K562 (cell line): ENCODE data around the gene LRRC3B. TPM values are rescaled to one million over a fixed set of nuclear protein-coding genes. Genes with fewer than 3 reads are reported as not detected.

Experiments
- ATAC-seq: fragments of 200-7000 bp; cut with Tn5 transposase; 3 replicates; pipeline ENCODE4 v1.9.1; 2020; ENCODE audit warnings: moderate library complexity
- BruUV-seq: library from RNA; stranded (reverse); fragments of 400-500 nt; replicated peaks from 2 replicates; lab custom pipeline; 2021; lab: Mats Ljungman, UMichigan
- CTCF ChIA-PET: fragments of 300-600 bp; formaldehyde crosslinking; extraction: SDS; loops from one replicate; lab custom pipeline; 2021; ENCODE audit warnings: low intra/inter-chr PET ratio; lab: Yijun Ruan, JAX
- POLR2A ChIA-PET: fragments of 300-600, 350-650 bp; sonication (Branson Sonifier 250); formaldehyde crosslinking; extraction: SDS; loops from one replicate; lab custom pipeline; 2021; ENCODE audit warnings: antibody characterized with exemption, inconsistent platforms; lab: Yijun Ruan, JAX
- DNase-seq, 4 experiments: peaks; one replicate each; pipeline versions ENCODE4 v3.0.0 to v3.0.0-alpha.2; 2011 to 2018; ENCODE audit warnings: low spot score in 3 of 4, mixed read lengths in 3 of 4; ENCODE audit errors: extremely low read depth in 1 of 4
- FAIRE-seq: peaks from 2 replicates; lab custom pipeline; 2011; peaks lifted over from hg19 to GRCh38; lab: Jason Lieb, UNC
- H2AFZ ChIP-seq: 2 replicates; pipeline ENCODE4 v1.6.0; 2011; ENCODE audit warnings: low read depth, low read length, control low read depth, inconsistent platforms
- H3K27ac ChIP-seq: fragments of 200-600 bp; 3 replicates; pipeline ENCODE4 v1.8.0; 2011; ENCODE audit warnings: low read depth, mild to moderate bottlenecking, control low read depth, inconsistent platforms, low read length, moderate library complexity, mixed read lengths; ENCODE audit errors: extremely low read depth
- H3K27me3 ChIP-seq, 2 experiments: fragments of 300-600 bp in 1 of 2; 2 replicates in 1 of 2; 3 replicates in 1 of 2; pipeline versions ENCODE4 v1.6.0 to v1.8.0; 2011; ENCODE audit warnings: inconsistent platforms in 2 of 2, low read length in 2 of 2, mild to moderate bottlenecking in 1 of 2, mixed read lengths in 1 of 2, moderate library complexity in 1 of 2; ENCODE audit not compliant: control insufficient read depth in 2 of 2, insufficient read depth in 2 of 2
- H3K36me3 ChIP-seq: fragments of 300-600 bp; 3 replicates; pipeline ENCODE4 v1.8.0; 2011; ENCODE audit warnings: mild to moderate bottlenecking, low read length, inconsistent platforms; ENCODE audit not compliant: control insufficient read depth, insufficient read depth
- H3K4me1 ChIP-seq, 2 experiments: fragments of 200-600 bp in 1 of 2; replicated peaks in 1 of 2; 2 replicates in 1 of 2; 3 replicates in 1 of 2; pipeline versions ENCODE4 v1.5.1 to v1.8.0; 2011; ENCODE audit warnings: inconsistent platforms in 2 of 2, low read length in 2 of 2, mild to moderate bottlenecking in 1 of 2, mixed read lengths in 1 of 2, moderate library complexity in 1 of 2; ENCODE audit not compliant: control insufficient read depth in 2 of 2, insufficient read depth in 2 of 2
- H3K4me2 ChIP-seq: 2 replicates; pipeline ENCODE4 v1.6.1; 2011; ENCODE audit warnings: low read length, control low read depth, inconsistent platforms, mixed read lengths; ENCODE audit not compliant: insufficient read depth
- H3K4me3 ChIP-seq: fragments of 200-600 bp; sonication (generic), shearing (Covaris generic); 2 replicates; pipeline ENCODE4 v1.5.1; 2016; ENCODE audit warnings: control low read depth, inconsistent platforms
- H3K79me2 ChIP-seq: fragments of 200-600 bp; 3 replicates; pipeline ENCODE4 v1.8.0; 2011; ENCODE audit warnings: low read length, inconsistent platforms; ENCODE audit not compliant: control insufficient read depth, insufficient read depth
- H3K9ac ChIP-seq, 2 experiments: 2 replicates each; pipeline versions ENCODE4 v1.6.0 to v1.6.1; 2011; ENCODE audit warnings: low read depth in 2 of 2, low read length in 2 of 2, control low read depth in 1 of 2, inconsistent platforms in 1 of 2, mild to moderate bottlenecking in 1 of 2, mixed read lengths in 1 of 2; ENCODE audit not compliant: insufficient read depth in 1 of 2
- H3K9me1 ChIP-seq: one replicate; pipeline ENCODE4 v1.6.0; 2011; ENCODE audit warnings: inconsistent platforms, mild to moderate bottlenecking, low read length, moderate library complexity; ENCODE audit not compliant: control insufficient read depth, insufficient read depth
- H3K9me3 ChIP-seq: replicated peaks from 2 replicates; pipeline ENCODE4 v1.5.1; 2011; ENCODE audit warnings: low read depth, low read length, inconsistent platforms; ENCODE audit not compliant: control insufficient read depth, insufficient read depth
- H4K20me1 ChIP-seq: replicated peaks from 2 replicates; pipeline ENCODE4 v1.6.1; 2011; ENCODE audit warnings: low read length, inconsistent platforms, mixed read lengths; ENCODE audit not compliant: control insufficient read depth, insufficient read depth
- BRCA1 ChIP-seq, 2 experiments: fragments of 450-650 bp in 1 of 2; sonication (generic) in 1 of 2; formaldehyde crosslinking in 1 of 2; IDR thresholded peaks; 2 replicates each; pipeline versions ENCODE4 v1.5.0 to v1.6.1; 2017 to 2020; ENCODE audit warnings: mild to moderate bottlenecking in 1 of 2, missing genetic modification reagents in 1 of 2
- BRF1 ChIP-seq: IDR thresholded peaks from 3 replicates; pipeline ENCODE4 v1.6.1; 2011; ENCODE audit warnings: borderline replicate concordance, mild to moderate bottlenecking; ENCODE audit not compliant: insufficient read length; ENCODE audit errors: extremely low read depth
- FOXK1 ChIP-seq: sonication (generic); formaldehyde crosslinking; IDR thresholded peaks from 2 replicates; pipeline ENCODE4 v1.8.0; 2022; ENCODE audit warnings: missing genetic modification reagents, mild to moderate bottlenecking, borderline replicate concordance
- FUS ChIP-seq: fragments of 200-400 bp; formaldehyde crosslinking; optimal IDR thresholded peaks from 2 replicates; pipeline ENCODE3; 2017; ENCODE audit warnings: low read depth, low read length
- JUN ChIP-seq, 2 experiments: sonication (generic) in 1 of 2; formaldehyde crosslinking in 1 of 2; IDR thresholded peaks; 2 replicates each; pipeline versions ENCODE4 v1.6.1 to v1.8.0; 2012 to 2022; ENCODE audit warnings: borderline replicate concordance in 2 of 2, mild to moderate bottlenecking in 2 of 2, improper control_type of control experiment in 1 of 2, low read depth in 1 of 2, low read length in 1 of 2, missing genetic modification reagents in 1 of 2
- NCOA1 ChIP-seq: fragments of 450-650 bp; IDR thresholded peaks from 2 replicates; pipeline ENCODE4 v1.6.1; 2016; ENCODE audit warnings: low read depth
- NCOA2 ChIP-seq, 2 experiments: fragments of 450-650 bp; IDR thresholded peaks; 2 replicates each; pipeline ENCODE4 v1.6.1; 2018; ENCODE audit warnings: mild to moderate bottlenecking in 2 of 2, moderate library complexity in 1 of 2; ENCODE audit not compliant: partially characterized antibody in 2 of 2
- ZBTB17 ChIP-seq: fragments of 450-650 bp; formaldehyde crosslinking; IDR thresholded peaks from 2 replicates; pipeline ENCODE4 v1.4.0; 2020; ENCODE audit warnings: mild to moderate bottlenecking
- ZNF253 ChIP-seq: fragments of 250-450 bp; sonication (Bioruptor Pico); conservative IDR thresholded peaks from 2 replicates; pipeline ENCODE4 v1.6.1; 2021; ENCODE audit warnings: mild to moderate bottlenecking
- ZNF644 ChIP-seq: fragments of 200-800 bp; sonication (Bioruptor generic); IDR thresholded peaks from 2 replicates; pipeline ENCODE4 v1.6.1; 2016; ENCODE audit warnings: low read depth, missing genetic modification characterization, missing compliant biosample characterization
- ZNF77 ChIP-seq: fragments of 250-450 bp; sonication (Bioruptor Pico); IDR thresholded peaks from 2 replicates; pipeline ENCODE4 v1.5.0; 2020
- WGBS: fragments of 100-300 bp; shearing (Covaris generic); methylation state at CpG from one replicate; pipeline ENCODE4 v1.1.6; 2016; ENCODE audit warnings: low coverage, mixed read lengths; ENCODE audit not compliant: insufficient coverage; ENCODE audit errors: missing lambda C conversion rate; 5-methylcytosine and 5-hydroxymethylcytosine counted together
- in situ Hi-C: fragments of 300-500 bp; cut with MboI; formaldehyde crosslinking; loops from 4 replicates; pipeline ENCODE4 v1.15.0; 2018; ENCODE audit warnings: inconsistent platforms, mixed read lengths
- intact Hi-C: fragments of 100-400 bp; cut with micrococcal nuclease; formaldehyde crosslinking; loops from 2 replicates; pipeline ENCODE4 v1.14.2; 2022
- polyA plus RNA-seq, 8 experiments: library from polyadenylated mRNA; depleted of rRNA in 4 of 8; stranded (reverse) in 5 of 8; unstranded in 3 of 8; fragments of >200 nt; fragmentation: Nextera tagmentation in 2 of 8; fragmentation: Illumina TruSeq in 1 of 8; extraction: Ambion mirVana in 2 of 8; extraction: Trizol in 1 of 8; gene quantifications; 2 replicates each; pipeline versions ENCODE4 v1.2.1 to v1.2.3, GENCODE V29; 2011 to 2014; ENCODE audit warnings: inconsistent platforms in 1 of 8, missing spikeins in 1 of 8
- total RNA-seq, 7 experiments: library from RNA; depleted of rRNA in 6 of 7; stranded (reverse); fragments of >200 nt in 6 of 7; fragmentation: Illumina TruSeq in 2 of 7; extraction: Trizol in 2 of 7; gene quantifications; 2 replicates each; pipeline versions ENCODE4 v1.2.1 to v1.2.3, GENCODE V29; 2011 to 2021; ENCODE audit warnings: low replicate concordance in 1 of 7
- TF ChIP-seq, protein P1 (sequence below): sonication (generic); formaldehyde crosslinking; IDR thresholded peaks from 2 replicates; pipeline ENCODE4 v1.8.0; 2022; ENCODE audit warnings: missing genetic modification reagents, mild to moderate bottlenecking, borderline replicate concordance
- TF ChIP-seq, protein P2 (sequence below): fragments of 250-450 bp; sonication (Bioruptor Pico); IDR thresholded peaks from 2 replicates; pipeline ENCODE4 v1.8.0; 2022; ENCODE audit warnings: moderate library complexity, mild to moderate bottlenecking, inconsistent platforms

The LRRC3B gene
- total and polyA plus RNA-seq, 9 of the 15 experiments (the other 6 are each of a cell fraction or from before 2014, with no cell fraction given) = under 0.01 to 0.33 TPM; not detected in 7

DNA sequence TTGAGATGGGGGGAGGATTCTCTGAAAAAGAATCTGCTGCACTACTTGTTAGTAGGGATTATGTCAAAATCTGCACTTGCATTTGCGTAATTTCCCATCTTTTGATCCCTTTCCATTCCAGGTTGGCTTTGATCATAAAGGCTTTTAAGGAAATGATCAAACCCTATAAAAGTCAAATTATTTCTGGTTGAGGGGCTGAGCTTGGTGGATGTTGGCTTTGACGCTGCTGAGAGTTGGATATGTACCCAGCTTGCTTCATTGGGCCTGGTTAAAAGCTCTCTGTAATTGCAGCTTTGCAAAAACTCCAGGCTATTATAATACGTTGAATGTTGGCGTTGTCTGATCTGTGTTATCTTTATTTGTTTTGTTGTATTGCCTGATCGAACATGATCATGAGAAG is 12.0 kb downstream of the LRRC3B start:
- H3K4me1 ChIP-seq = no peaks in the 10 kb centered on the region
- no peak for FAIRE-seq
- no peaks in the 10 kb centered on the region for H3K36me3 ChIP-seq
- ATAC-seq = no peak
- ChIA-PET POLR2A (interaction anchor here (0.5 kb wide), 1 partner anchor 11 kb away, joined by 3 read pairs; no protein-coding TSS in a partner anchor), CTCF (no interaction called here)
- H3K27me3 ChIP-seq = no peaks in the 10 kb centered on the region
- H3K9ac ChIP-seq = no peak overlapping the region
- 0 out of 2 replicates have a peak, but pooled peaks cover 3% of the 10 kb centered on the region for H3K9me3 ChIP-seq
- no peaks in the 10 kb centered on the region for H4K20me1 ChIP-seq
- in situ Hi-C loops (no loop called here), intact Hi-C loops (no loop called here)
- H3K27ac ChIP-seq = no peak overlapping the region
- DNase-seq = no peak
- no TSS peak for BruUV-seq
- no peak overlapping the region for H3K4me2 ChIP-seq
- 2% methylated on average over 5 of the region's 5 CpGs for WGBS
- no peak overlapping the region for H3K4me3 ChIP-seq
- no peak for TF ChIP-seq FUS
- no peaks in the 10 kb centered on the region for H3K79me2 ChIP-seq
- no peak overlapping the region for H2AFZ ChIP-seq
- H3K9me1 ChIP-seq = no peaks in the 10 kb centered on the region

DNA sequence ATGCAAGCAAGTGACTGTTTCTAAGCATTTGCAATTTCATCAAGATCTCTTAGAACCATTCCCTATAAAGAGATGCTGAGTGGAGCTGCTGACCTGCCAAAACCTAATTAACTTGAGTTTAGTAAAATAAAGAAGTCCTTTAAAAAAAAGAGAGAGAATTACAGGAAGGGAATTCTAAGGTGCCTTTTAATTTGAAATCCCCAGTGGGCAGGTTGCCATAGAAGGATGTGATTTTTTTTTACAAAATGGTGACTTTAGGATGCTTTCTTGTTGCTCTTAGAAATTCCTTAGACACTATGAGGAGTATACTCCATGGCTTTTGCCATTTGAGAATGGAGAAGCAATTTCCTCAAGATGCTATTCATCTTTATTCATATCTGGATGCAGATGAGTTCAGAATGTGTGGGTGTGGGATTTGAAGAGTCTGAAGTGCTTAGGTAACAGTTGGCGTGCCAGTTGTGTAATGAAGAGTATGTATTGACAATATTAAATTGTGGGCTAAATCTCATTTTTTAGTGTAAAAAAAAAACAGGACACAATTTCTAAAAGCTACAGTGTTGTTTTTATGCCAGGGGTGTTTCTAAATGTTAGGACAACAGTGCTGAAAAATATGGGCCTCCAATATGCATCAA is 13.6 kb downstream of the LRRC3B start:
- no peak overlapping the region for H3K9ac ChIP-seq
- BruUV-seq = no TSS peak
- H3K9me3 ChIP-seq = 0 out of 2 replicates have a peak, but pooled peaks cover 3% of the 10 kb centered on the region
- H3K4me1 ChIP-seq = no peaks in the 10 kb centered on the region
- H3K27me3 ChIP-seq = no peaks in the 10 kb centered on the region
- intact Hi-C loops (no loop called here), in situ Hi-C loops (no loop called here)
- H3K4me3 ChIP-seq = no peak overlapping the region
- CTCF ChIA-PET = no interaction called here
- no peaks in the 10 kb centered on the region for H4K20me1 ChIP-seq
- ATAC-seq (no peak), FAIRE-seq (no peak), DNase-seq (no peak)
- H3K4me2 ChIP-seq = no peak overlapping the region
- 0% methylated on average over 1 of the region's 1 CpG for WGBS
- no peak overlapping the region for H2AFZ ChIP-seq
- no peaks in the 10 kb centered on the region for H3K36me3 ChIP-seq
- H3K79me2 ChIP-seq = no peaks in the 10 kb centered on the region
- no peak overlapping the region for H3K27ac ChIP-seq
- no peaks in the 10 kb centered on the region for H3K9me1 ChIP-seq
- POLR2A ChIA-PET = no interaction called here
- TF ChIP-seq, protein P1, sequence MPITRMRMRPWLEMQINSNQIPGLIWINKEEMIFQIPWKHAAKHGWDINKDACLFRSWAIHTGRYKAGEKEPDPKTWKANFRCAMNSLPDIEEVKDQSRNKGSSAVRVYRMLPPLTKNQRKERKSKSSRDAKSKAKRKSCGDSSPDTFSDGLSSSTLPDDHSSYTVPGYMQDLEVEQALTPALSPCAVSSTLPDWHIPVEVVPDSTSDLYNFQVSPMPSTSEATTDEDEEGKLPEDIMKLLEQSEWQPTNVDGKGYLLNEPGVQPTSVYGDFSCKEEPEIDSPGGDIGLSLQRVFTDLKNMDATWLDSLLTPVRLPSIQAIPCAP (CRISPR knock-in tag) = no peak
- TF ChIP-seq, protein P2, sequence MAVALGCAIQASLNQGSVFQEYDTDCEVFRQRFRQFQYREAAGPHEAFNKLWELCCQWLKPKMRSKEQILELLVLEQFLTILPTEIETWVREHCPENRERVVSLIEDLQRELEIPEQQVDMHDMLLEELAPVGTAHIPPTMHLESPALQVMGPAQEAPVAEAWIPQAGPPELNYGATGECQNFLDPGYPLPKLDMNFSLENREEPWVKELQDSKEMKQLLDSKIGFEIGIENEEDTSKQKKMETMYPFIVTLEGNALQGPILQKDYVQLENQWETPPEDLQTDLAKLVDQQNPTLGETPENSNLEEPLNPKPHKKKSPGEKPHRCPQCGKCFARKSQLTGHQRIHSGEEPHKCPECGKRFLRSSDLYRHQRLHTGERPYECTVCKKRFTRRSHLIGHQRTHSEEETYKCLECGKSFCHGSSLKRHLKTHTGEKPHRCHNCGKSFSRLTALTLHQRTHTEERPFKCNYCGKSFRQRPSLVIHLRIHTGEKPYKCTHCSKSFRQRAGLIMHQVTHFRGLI (CRISPR knock-in tag) = no peak
- TF ChIP-seq NCOA2 (IDR thresholded peaks at IDR 0.05; ENCODE audit: partially characterized antibody in 2 of 2) (no peak), ZBTB17 (no peak), ZNF77 (CRISPR knock-in tag) (no peak), ZNF644 (tag) (no peak), JUN (IDR thresholded peaks at IDR 0.05; ENCODE audit: borderline replicate concordance, low read depth, low read length) (no peak), JUN (CRISPR knock-in tag; IDR thresholded peaks at IDR 0.05; ENCODE audit: borderline replicate concordance) (no peak), ZNF253 (CRISPR knock-in tag) (no peak), BRCA1 (IDR thresholded peaks at IDR 0.05) (no peak), BRCA1 (CRISPR knock-in tag; IDR thresholded peaks at IDR 0.05) (no peak), NCOA1 (no peak), FOXK1 (CRISPR knock-in tag) (no peak), BRF1 (no peak)
